KMS-11 (cell line): ENCODE measurements around the gene TLNRD1.

ENCODE experiments used
- H2AFZ ChIP-seq: fragments of 200-600 bp; sonication (generic); 2 replicates; pipeline ENCODE4 v1.6.1; 2016; ENCODE audit warnings: antibody characterized with exemption, mixed run types, low read depth
- H3K27ac ChIP-seq: fragments of 200-600 bp; sonication (generic); 2 replicates; pipeline ENCODE4 v1.6.1; 2016; ENCODE audit warnings: mild to moderate bottlenecking, mixed run types
- H3K27me3 ChIP-seq: fragments of 200-600 bp; sonication (generic); 2 replicates; pipeline ENCODE4 v1.6.1; 2017; ENCODE audit warnings: mild to moderate bottlenecking, low read depth, mixed run types, moderate library complexity; ENCODE audit not compliant: insufficient read depth
- H3K36me3 ChIP-seq: fragments of 200-600 bp; sonication (generic); 2 replicates; pipeline ENCODE4 v1.6.1; 2017; ENCODE audit warnings: mild to moderate bottlenecking, mixed run types; ENCODE audit not compliant: insufficient read depth
- H3K4me1 ChIP-seq: fragments of 200-600 bp; sonication (generic); 2 replicates; pipeline ENCODE4 v1.6.1; 2016; ENCODE audit warnings: mild to moderate bottlenecking, low read depth, mixed run types; ENCODE audit not compliant: poor library complexity, severe bottlenecking
- H3K4me2 ChIP-seq: fragments of 200-600 bp; sonication (generic); 2 replicates; pipeline ENCODE4 v1.7.0; 2016; ENCODE audit warnings: mild to moderate bottlenecking, mixed run types
- H3K4me3 ChIP-seq: fragments of 200-600 bp; sonication (generic); IDR thresholded peaks from 2 replicates; pipeline ENCODE4 v1.6.1; 2017; ENCODE audit warnings: low read depth, low read length, mixed read lengths; ENCODE audit not compliant: insufficient read depth
- H3K79me2 ChIP-seq: fragments of 200-600 bp; sonication (generic); 2 replicates; pipeline ENCODE4 v1.6.1; 2016; ENCODE audit warnings: low read depth, mixed run types; ENCODE audit not compliant: insufficient read depth
- H3K9ac ChIP-seq: fragments of 200-600 bp; sonication (generic); 2 replicates; pipeline ENCODE4 v1.6.1; 2016; ENCODE audit warnings: mild to moderate bottlenecking, mixed run types
- H4K20me1 ChIP-seq: fragments of 200-600 bp; sonication (generic); 2 replicates; pipeline ENCODE4 v1.6.1; 2016; ENCODE audit warnings: mild to moderate bottlenecking, mixed run types; ENCODE audit not compliant: insufficient read depth
- TF ChIP-seq, protein P1 (sequence below): fragments of 200-600 bp; sonication (generic); conservative IDR thresholded peaks from 2 replicates; pipeline ENCODE4 v1.6.1; 2017; ENCODE audit warnings: low read depth, mild to moderate bottlenecking, antibody characterized with exemption, low read length, moderate library complexity, mixed read lengths

The TLNRD1 gene

DNA sequence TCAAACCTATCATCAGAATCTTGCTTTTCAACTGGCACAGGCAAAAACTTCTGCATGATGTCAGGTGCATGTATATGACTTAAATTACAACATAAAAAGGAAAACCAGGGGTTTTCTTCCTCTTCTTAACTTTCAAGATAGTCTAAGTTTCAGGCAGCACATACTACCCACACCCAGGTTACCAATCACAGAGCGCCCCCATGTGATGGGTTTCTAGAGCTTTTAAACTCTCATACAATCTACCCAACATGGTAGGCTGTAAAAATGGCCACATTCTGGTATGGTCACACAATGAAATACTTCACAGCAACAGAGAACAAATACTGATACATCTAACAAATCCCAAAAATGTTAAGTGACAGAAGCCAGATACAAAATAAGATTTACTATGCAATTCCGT is 18.5 kb upstream of the TLNRD1 start:
- TF ChIP-seq, protein P1, sequence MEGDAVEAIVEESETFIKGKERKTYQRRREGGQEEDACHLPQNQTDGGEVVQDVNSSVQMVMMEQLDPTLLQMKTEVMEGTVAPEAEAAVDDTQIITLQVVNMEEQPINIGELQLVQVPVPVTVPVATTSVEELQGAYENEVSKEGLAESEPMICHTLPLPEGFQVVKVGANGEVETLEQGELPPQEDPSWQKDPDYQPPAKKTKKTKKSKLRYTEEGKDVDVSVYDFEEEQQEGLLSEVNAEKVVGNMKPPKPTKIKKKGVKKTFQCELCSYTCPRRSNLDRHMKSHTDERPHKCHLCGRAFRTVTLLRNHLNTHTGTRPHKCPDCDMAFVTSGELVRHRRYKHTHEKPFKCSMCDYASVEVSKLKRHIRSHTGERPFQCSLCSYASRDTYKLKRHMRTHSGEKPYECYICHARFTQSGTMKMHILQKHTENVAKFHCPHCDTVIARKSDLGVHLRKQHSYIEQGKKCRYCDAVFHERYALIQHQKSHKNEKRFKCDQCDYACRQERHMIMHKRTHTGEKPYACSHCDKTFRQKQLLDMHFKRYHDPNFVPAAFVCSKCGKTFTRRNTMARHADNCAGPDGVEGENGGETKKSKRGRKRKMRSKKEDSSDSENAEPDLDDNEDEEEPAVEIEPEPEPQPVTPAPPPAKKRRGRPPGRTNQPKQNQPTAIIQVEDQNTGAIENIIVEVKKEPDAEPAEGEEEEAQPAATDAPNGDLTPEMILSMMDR = 0 out of 2 replicates have a peak, but pooled peaks have one; percentile 14
- Histone ChIP-seq H3K27me3 (no peaks in the 10 kb centered on the region), H3K4me2 (no peak overlapping the region), H3K9ac (no peak overlapping the region), H3K36me3 (no peaks in the 10 kb centered on the region; the same call in 1 of the 2 replicates), H3K79me2 (peaks cover 41% of the 10 kb centered on the region), H3K27ac (no peak overlapping the region), H3K4me1 (peaks cover 11% of the 10 kb centered on the region), H2AFZ (no peak overlapping the region), H4K20me1 (no peaks in the 10 kb centered on the region), H3K4me3 (no peak overlapping the region)

DNA sequence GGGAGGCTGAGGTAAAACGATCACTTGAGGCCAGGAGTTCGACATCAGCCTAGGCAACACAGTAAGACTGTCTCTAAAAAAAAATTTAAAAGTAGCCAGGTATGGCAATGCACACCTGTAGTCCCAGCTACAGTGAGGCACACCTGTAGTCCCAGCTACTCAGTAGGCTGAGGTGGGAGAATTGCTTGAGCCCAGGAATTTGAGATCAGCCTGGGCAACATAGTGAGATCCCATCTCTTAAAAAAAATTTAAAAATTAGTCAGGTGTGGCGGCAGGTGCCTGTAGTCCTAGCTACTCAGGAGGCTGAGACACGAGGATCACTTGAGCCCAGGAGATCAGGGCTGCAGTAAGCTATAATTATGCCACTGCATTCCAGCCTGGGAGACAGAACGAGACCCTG is 17.9 kb upstream of the TLNRD1 start:
- TF ChIP-seq, protein P1 = no peak
- H3K36me3 ChIP-seq = no peaks in the 10 kb centered on the region; the same call in 1 of the 2 replicates
- no peak overlapping the region for H3K4me3 ChIP-seq
- H3K4me2 ChIP-seq = no peak overlapping the region
- H4K20me1 ChIP-seq = 0 out of 2 replicates have a peak, but pooled peaks cover 3% of the 10 kb centered on the region
- peaks cover 14% of the 10 kb centered on the region for H3K4me1 ChIP-seq
- no peak overlapping the region for H2AFZ ChIP-seq
- peaks cover 48% of the 10 kb centered on the region for H3K79me2 ChIP-seq
- no peaks in the 10 kb centered on the region for H3K27me3 ChIP-seq
- no peak overlapping the region for H3K27ac ChIP-seq
- no peak overlapping the region for H3K9ac ChIP-seq

DNA sequence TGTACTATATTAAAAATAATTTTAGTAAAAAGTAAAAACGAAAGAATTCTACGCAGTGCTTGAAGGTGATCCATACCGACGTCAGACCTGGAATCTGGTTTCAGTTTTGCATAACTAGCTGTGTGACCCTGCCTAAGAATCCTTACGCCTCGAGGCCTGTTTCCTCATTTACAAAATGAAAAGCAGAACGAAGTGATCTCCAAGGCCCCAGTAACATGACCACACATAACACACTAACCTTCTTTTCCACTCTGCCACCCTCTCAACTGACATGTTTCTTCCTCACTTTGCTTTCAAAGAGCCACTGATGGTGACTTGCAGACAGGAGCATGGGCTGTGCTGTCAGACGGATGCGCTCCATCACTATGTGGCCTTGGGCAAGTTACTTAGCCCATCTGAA is 15.9 kb upstream of the TLNRD1 start:
- Histone ChIP-seq H4K20me1 (0 out of 2 replicates have a peak, but pooled peaks cover 4% of the 10 kb centered on the region), H3K4me1 (peaks cover 23% of the 10 kb centered on the region), H2AFZ (no peak overlapping the region), H3K36me3 (no peaks in the 10 kb centered on the region; the same call in 1 of the 2 replicates), H3K79me2 (peaks cover 65% of the 10 kb centered on the region), H3K9ac (no peak overlapping the region), H3K27ac (no peak overlapping the region), H3K27me3 (no peaks in the 10 kb centered on the region), H3K4me3 (no peak overlapping the region), H3K4me2 (no peak overlapping the region)
- TF ChIP-seq, protein P1 = no peak

DNA sequence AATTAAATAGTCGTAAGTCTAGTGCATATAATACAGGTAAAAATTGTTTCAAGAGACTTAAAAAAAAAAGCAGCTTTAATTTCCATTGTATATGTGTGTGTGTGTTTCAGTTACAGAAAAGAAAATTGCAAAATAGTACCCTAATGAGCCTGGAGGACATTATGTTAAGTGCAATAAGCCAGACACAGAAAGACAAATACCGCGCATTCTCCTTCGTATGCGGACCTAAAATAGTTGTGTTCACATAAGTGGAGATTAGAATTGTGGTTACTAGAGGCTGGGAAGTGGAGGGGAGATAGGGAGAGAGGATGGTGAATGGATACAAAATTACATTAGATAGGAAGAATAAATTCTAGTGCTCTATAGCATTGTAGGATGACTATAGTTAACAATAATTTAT is 14.7 kb upstream of the TLNRD1 start:
- H4K20me1 ChIP-seq = 0 out of 2 replicates have a peak, but pooled peaks cover 4% of the 10 kb centered on the region
- H3K79me2 ChIP-seq = peaks cover 65% of the 10 kb centered on the region
- no peak overlapping the region for H3K27ac ChIP-seq
- H2AFZ ChIP-seq = no peak overlapping the region
- no peak overlapping the region for H3K4me2 ChIP-seq
- no peak overlapping the region for H3K4me3 ChIP-seq
- TF ChIP-seq, protein P1 = no peak
- H3K36me3 ChIP-seq = no peaks in the 10 kb centered on the region
- H3K27me3 ChIP-seq = no peaks in the 10 kb centered on the region
- H3K9ac ChIP-seq = no peak overlapping the region
- H3K4me1 ChIP-seq = peaks cover 32% of the 10 kb centered on the region
